ENCODE data around the gene FYB2. TPM values are rescaled to one million over a fixed set of nuclear protein-coding genes. Genes with fewer than 3 reads are reported as not detected.

Gene FYB2
- total RNA-seq, 1 donor: not detected

Other genes with a start within 250 kb of the FYB2 start
- gene PLPP3, start 239.8 kb downstream of the FYB2 start, total RNA-seq: 0.81 TPM
- gene PRKAA2, start 174.1 kb downstream of the FYB2 start, total RNA-seq: under 0.01 TPM
- not detected for gene C8A, start 35.4 kb upstream of the FYB2 start, total RNA-seq
- not detected for gene C8B, start 146.6 kb upstream of the FYB2 start, total RNA-seq